Stimulated activated CD8-positive, alpha-beta memory T cell treated with anti-CD3 and anti-CD28 coated beads, Interleukin-15, amount 100 ng/mL, for 4 hours (primary cell): ENCODE results near the gene KRT82.

ENCODE experiments used
- DNase-seq, 2 donors: peaks; one replicate each; pipeline ENCODE4 v3.0.0-alpha.2; 2020; ENCODE audit warnings: low read depth in 2 of 2

Gene KRT82

DNA sequence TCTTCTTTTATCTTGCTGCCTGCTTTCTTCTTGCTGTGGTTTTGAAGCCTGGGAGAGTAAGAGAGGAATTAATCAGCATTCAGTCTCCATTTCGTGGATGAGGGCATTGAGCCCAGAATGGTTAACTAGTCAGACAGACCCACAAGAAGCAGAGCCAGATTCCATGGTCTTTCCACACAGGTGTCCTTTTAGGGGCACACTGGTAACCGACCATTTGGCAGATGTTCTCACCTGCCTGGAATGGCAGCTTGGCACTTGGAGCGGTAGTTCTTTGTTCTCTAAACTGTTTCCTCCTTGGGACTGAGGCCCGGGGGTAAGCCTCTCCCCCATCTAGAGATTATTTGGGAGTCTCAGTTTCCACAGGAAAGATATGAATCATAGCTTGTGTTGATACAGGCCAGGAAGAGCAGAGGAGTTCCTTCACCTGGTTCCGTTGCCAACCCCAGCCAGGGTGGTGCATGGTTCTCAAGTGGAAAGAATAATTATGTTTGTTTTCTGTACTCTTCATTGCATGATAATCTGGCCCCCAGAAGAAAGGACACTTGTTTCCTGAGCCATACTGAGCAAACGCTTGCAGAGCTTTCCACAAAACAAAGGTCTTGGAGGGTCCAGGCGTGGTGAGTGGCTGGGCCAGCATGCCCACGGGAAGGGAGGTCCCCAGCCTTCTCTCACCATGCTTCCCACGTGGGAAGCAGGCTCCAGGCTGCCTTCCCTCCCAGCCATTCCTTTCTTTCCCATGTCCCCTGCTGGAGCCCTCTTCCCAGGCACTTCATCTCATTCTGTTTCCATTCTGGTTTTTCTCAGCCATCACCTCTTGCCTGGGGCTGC lies 30.1 kb upstream of the KRT82 start:
- DNase-seq, result no peak

DNA sequence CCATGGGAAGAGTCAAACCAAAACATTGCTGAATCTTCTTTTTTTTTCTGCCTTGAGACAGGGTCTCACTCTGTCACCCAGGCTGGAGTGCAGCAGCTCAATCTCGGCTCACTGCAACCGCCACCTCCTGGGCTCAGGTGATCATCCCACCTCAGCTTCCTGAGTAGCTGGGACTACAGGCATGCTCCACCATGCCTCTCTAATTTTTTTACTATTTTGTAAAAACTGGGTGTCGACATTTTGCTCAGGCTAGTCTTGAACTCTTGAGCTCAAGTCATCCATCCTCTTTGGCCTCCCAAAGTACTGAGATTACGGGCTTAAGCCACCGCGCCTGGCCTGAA lies 29.5 kb upstream of the KRT82 start:
- DNase-seq, result no peak

GRCh38 chr12:52434760-52435530 lies 28.8 kb upstream of the KRT82 start:
- DNase-seq, result no peak

GRCh38 chr12:52434081-52434733 lies 28.1 kb upstream of the KRT82 start, which contains the start of gene KRT75:
TSS of gene KRT75 (minus strand) at chr12:52434371. CDS start at chr12:52434304, 67 bp downstream.
- no peak for DNase-seq

DNA sequence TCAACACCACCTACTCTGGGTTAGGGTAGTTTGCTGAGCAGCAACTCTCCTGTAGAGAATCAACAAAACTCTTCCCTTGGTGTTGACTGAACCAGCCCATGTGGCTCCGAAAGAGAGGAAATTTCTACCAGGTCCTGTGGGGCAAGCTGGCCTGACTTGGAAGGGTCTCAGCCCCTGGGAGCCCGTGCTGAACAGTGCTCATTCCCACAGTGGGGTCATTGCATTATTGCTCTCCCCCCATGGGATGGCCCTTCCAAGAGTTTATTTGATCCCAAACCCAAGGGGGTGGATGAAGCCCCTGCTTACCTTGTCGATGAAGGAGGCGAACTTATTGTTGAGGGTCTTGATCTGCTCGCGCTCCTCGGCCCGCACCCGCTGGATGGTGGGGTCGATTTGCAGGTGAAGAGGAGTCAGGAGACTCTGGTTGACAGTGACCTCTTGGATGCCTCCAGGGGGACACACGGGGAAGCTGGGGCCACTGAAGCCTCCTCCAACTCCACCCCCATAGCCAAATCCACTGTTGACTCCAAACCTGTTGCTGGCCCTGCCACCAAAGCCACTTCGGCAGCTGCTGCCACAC lies 27.5 kb upstream of the KRT82 start:
- no peak for DNase-seq

DNA sequence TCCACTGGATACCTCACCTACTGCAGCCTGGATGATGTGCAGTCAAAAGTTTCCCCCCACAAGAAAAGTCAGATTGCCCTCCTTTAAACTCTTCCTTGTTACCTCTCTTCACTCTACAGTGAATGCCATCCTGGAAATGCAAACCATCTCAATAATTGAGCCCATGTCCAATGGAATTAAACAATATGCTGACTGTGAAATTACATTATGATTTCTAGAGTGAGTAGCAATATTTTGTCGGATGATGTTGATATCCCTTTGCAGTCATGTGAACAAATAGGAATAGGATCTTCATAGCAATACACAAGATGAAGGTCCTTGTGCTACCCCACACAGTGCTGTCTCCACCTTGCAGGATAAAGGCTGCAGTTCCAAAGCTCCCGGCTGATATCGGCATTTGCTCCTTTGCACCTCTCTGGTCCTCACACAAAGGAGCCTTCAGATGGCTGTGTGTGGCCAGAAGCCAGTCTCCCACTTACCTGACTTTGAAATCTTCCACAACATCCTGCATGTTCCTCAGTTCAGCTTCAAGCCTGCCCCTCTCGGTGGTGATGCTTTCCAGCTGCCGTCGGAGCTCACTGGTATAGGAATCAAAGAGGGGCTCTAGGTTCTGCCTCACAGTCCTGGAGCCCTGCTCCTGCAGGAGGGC lies 26.5 kb upstream of the KRT82 start:
- DNase-seq, result no peak

GRCh38 chr12:52428121-52428520 lies 22.0 kb upstream of the KRT82 start:
- DNase-seq, result no peak

DNA sequence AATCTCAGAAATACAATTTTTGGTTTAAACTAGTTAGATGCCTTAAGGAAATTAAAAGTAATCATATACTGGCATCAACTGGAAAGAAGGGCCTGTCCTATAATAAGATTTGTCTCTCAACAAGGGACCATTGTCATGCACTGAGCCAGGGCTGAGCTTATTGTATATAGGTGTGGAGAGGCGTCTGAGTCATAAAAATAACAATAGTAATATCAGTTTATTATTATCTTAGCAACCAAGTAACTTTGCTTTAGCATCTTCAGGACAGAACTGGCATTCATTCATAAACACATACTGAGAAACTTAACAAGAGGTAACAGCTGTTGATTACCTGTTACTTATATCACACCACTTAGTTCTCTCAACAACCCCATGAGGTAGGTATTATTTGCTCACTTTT lies 20.9 kb upstream of the KRT82 start:
- no peak for DNase-seq

DNA sequence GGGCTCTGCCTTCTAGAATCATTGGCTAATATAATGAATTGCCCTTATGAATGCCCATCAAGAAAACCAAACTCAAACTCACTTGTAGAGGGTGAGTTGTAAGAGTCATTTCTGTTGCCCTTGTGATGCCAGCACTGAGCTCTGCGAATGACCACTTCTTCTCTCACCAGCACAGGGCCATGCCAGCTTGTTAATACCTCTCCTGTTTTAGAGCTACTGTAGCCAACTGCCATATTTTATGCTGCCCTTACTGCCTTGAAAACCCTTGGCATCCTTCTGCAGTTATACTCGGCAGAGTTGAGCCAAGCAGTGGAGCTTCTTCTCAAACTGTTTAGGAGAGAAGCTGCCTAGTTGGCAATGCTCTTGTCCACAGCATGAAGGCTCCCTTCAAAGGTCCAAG lies 19.9 kb upstream of the KRT82 start:
- DNase-seq, result no peak

GRCh38 chr12:52425466-52425865 lies 19.3 kb upstream of the KRT82 start:
- no peak for DNase-seq

DNA sequence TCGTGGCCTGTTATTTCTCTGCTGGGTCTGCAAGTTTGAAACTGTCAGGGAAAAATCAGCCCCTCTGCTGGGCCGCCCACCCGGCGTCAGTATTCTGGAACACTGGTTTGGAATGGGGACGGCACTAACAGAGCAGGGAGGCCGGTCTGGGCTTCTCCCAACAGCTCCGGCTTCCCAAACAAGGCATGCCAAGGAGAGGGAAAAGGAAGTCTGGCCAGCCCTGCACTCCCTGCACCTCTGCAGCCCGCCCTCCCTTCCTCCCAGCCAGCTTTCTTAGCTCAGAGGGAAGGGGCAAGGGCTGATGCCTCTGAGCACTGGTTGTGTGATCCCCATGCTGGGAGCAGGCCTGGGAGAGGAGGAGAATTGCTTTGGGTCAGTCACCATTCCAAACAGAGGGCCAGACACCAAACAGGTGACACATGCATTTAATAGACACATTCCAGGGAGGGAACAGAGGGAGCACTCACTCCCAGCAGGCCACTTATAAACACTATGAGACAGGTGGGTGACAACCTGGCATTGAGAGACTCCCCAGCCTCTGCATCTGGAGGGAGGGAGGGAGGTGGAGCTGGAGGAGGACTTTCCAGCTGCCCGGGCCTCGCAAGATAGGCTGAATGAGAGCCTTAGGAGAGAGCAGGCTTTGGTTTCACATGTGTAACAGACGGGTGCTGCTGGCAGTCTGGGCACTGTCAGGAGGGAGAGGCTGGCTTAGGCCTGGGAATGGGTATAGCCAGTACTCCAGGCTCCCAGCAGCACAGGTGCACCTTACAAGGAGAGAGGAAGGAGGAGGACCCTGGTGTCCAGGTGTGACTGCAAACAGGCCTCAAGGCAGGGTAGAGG lies 17.7 kb upstream of the KRT82 start:
- DNase-seq, result no peak

GRCh38 chr12:52423035-52423434 lies 16.9 kb upstream of the KRT82 start:
- no peak for DNase-seq

GRCh38 chr12:52419656-52420055 lies 13.5 kb upstream of the KRT82 start:
- no peak for DNase-seq

DNA sequence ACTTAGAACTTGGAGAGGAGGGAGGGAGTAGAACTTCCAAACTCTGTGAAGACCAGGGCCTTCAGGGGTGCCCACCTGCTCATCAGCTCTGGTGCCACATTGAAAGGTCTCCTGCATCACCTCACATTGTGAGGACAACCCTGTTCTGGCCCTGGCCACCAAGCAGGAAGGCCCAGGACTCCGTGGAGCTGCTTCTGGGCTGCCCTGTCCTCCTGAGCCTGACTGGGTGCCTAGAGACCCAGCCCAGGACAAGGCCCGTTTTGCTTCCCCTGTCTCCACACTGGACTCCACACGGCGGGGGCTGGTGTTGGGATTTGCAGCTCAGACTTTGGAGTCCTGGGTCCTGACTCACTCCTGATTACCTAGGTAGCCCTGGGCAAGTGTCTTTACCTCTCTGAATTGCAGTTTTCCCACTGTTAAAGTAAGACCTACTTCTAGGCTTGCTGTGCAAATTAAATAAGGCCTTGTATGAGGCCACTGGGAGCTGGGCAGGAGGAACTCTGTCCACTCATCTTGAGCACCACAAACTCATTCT lies 12.5 kb upstream of the KRT82 start:
- no peak for DNase-seq

GRCh38 chr12:52417740-52418139 lies 11.6 kb upstream of the KRT82 start:
- no peak for DNase-seq

GRCh38 chr12:52416795-52417194 lies 10.7 kb upstream of the KRT82 start:
- DNase-seq, result no peak

DNA sequence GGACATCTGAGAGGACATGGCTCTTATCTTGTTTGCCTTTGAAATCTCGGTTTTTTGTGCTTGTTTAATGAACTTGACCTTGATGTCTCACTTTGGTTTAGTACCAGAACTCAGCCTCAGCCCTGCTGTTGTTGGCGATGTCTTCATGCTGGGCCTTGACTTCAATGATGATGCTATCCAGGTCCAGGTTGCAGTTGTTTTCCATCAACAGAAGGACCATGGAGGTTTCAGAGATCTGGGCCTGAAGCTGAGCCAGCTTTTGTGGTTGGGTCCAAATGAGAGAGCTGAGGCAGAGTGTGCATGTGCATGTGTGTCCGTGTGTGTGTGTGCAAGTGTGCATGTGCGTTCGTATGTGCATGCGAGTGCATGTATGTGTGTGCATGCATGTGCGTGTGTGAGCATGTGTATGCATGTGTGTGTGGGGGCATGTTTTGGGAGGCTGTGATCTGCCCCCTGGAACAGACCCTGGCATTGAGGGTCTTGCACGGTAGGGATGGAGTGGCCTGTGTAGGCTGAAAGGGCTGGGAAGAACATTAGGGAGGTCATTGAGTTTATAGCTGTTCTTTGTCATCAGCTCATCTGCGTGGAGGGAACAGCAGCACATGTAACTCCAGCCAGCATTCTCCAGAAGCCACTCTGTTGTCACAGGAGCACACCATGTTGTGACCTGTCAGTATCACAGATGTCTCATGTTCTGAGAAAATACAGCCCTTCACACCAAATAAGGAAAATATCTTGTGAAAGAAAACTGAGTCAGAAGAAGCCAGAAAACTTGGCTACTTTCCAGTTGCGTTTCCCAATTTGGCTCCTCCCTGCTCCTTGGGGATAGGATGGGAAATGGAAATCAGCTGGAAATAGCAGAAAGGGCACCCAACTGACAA lies 10.0 kb upstream of the KRT82 start:
- DNase-seq, result no peak

DNA sequence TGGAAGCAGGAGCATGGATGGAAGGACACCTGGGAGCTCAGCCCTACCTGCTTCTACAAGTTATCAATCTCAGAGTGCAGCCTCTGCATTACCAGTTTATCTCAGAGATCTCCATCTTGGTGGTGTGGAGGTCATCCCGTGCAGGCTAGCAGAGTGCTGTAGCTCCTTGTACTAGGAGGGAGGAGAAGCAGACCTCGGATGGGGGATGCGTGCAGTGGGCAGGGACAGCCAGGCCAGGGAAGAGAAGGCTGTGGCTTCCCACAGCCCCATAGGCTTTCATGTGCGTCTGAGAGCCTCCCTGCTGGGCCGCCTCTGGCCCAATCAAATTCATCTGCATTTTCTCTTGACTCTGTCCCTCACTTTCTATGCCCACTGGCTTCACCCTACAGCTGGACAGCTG lies 8.8 kb upstream of the KRT82 start:
- no peak for DNase-seq

DNA sequence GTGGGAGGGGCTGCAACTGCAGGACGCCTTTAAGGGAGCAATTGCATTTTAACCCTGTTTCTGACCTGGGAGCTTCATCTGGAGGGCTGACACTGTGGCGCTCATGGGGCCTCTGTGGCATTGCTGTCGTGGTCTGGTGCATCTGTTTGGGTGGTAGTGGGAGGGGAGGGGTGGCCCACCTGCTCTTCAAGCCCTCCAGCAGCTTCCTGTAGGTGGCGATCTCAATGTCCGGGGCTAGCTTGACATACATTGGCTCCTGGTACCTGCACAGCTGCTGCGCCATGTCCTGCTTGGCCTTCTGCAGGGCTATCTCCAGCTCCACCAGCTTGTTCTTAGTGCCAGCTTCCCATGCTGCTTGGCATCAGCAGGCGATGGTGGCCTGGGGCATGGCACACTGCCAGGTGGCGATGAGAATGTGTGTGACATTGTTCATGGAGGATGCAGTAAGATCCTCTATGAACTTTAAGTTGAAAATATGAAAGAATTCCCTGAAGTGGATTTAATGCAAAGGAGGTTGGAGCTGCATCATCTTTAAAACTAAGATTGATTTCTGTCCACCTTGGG lies 7.7 kb upstream of the KRT82 start:
- no peak for DNase-seq
